Upper lobe of left lung (tissue), 4 donors: ENCODE results near the gene CHST11.

Experiments used
- CTCF ChIP-seq, 6 experiments: fragments of 450-650 bp in 4 of 6; fragments of 200-600 bp in 2 of 6; sonication (generic) in 2 of 6; IDR thresholded peaks; one replicate each; pipeline ENCODE4 v1.5.1; 2016 to 2019; ENCODE audit warnings: antibody characterized with exemption in 6 of 6
- EP300 ChIP-seq, 4 donors: sonication (generic); formaldehyde crosslinking; IDR thresholded peaks; one replicate each; pipeline ENCODE4 v1.5.1; 2017; ENCODE audit warnings: antibody characterized with exemption in 4 of 4, control low read depth in 2 of 4
- POLR2A ChIP-seq, 4 donors: fragments of 450-650 bp; IDR thresholded peaks; one replicate each; pipeline ENCODE4 v1.5.1; 2016 to 2017; ENCODE audit warnings: antibody characterized with exemption in 4 of 4, mild to moderate bottlenecking in 2 of 4
- POLR2AphosphoS5 ChIP-seq, 2 donors: sonication (generic); formaldehyde crosslinking; IDR thresholded peaks; one replicate each; pipeline ENCODE4 v1.5.1; 2017; ENCODE audit warnings: antibody characterized with exemption in 2 of 2

GRCh38 chr12:104628831-104629135, 172.0 kb downstream of the CHST11 start:
- TF ChIP-seq EP300 (IDR thresholded peaks at IDR 0.05) (no peak), CTCF (IDR thresholded peaks at IDR 0.05) (no peak), POLR2A (IDR thresholded peaks at IDR 0.05) (no peak), POLR2AphosphoS5 (IDR thresholded peaks at IDR 0.05) (no peak)
